HG02943 (cell line): ENCODE data around the gene ZC3H4.
A peak's percentile ranks its signal among the peaks of the same experiment; 100 is the strongest.
"Not testable (repeated sequence)": the region's sequence is repeated elsewhere in the genome, so short reads cannot be mapped to it uniquely, and the experiment has no call there.

Experiments
- ATAC-seq: cut with Tn5 transposase; IDR thresholded peaks from one replicate; pipeline ENCODE4 v1.9.1; 2021; ENCODE audit warnings: mild to moderate bottlenecking, low read depth, moderate library complexity; ENCODE audit not compliant: unreplicated experiment

Gene ZC3H4

GRCh38 chr19:47057328-47057727 is 56.2 kb downstream of the ZC3H4 start:
- ATAC-seq, result no peak

- ATAC-seq, result no peak
These were observed 57.2 kb downstream of the ZC3H4 start for GRCh38 chr19:47056411-47056810.

GRCh38 chr19:47050562-47050961 is 63.0 kb downstream of the ZC3H4 start:
- not testable (repeated sequence) for ATAC-seq

GRCh38 chr19:47049307-47049700 is 64.3 kb downstream of the ZC3H4 start:
- no peak for ATAC-seq

- peak; percentile 33 for ATAC-seq
These were observed 65.7 kb downstream of the ZC3H4 start for GRCh38 chr19:47047763-47048405.

GRCh38 chr19:47047272-47047762 is 66.3 kb downstream of the ZC3H4 start:
- ATAC-seq, result no peak

GRCh38 chr19:47045867-47046470 is 67.6 kb downstream of the ZC3H4 start:
- no peak for ATAC-seq

- ATAC-seq, result no peak
These were observed 68.4 kb downstream of the ZC3H4 start for GRCh38 chr19:47044946-47045866.

GRCh38 chr19:47040869-47041268 is 72.7 kb downstream of the ZC3H4 start:
- no peak for ATAC-seq

GRCh38 chr19:47039239-47039874 is 74.2 kb downstream of the ZC3H4 start:
- no peak for ATAC-seq

GRCh38 chr19:47037766-47038165 is 75.8 kb downstream of the ZC3H4 start:
- ATAC-seq, result no peak

- ATAC-seq, result no peak
These were observed 77.4 kb downstream of the ZC3H4 start for GRCh38 chr19:47036097-47036651.

GRCh38 chr19:47035127-47036096 is 78.2 kb downstream of the ZC3H4 start:
- peak; percentile 67 for ATAC-seq

GRCh38 chr19:47032171-47032811 is 81.3 kb downstream of the ZC3H4 start:
- ATAC-seq, result no peak

GRCh38 chr19:47028195-47028601 is 85.4 kb downstream of the ZC3H4 start:
- no peak for ATAC-seq

GRCh38 chr19:47027586-47028088 is 85.9 kb downstream of the ZC3H4 start:
- ATAC-seq, result no peak

GRCh38 chr19:47026889-47027288 is 86.7 kb downstream of the ZC3H4 start:
- ATAC-seq, result no peak

GRCh38 chr19:47026156-47026555 is 87.4 kb downstream of the ZC3H4 start:
- no peak for ATAC-seq

- ATAC-seq, result no peak
These were observed 89.1 kb downstream of the ZC3H4 start for GRCh38 chr19:47024502-47024901.
